ENCODE data around the gene SLC5A8. TPM values are rescaled to one million over a fixed set of nuclear protein-coding genes. Genes with fewer than 3 reads are reported as not detected.

Gene SLC5A8
- total RNA-seq, 3 donors from 2014 or later = 0.29 to 0.33 TPM; not detected in 1

- no peaks in the 10 kb centered on the region for H3K9me3 ChIP-seq
- H3K4me1 ChIP-seq = no peaks in the 10 kb centered on the region
- intact Hi-C loops (cut with DNase I; ENCODE audit: low total_unique reads) = no loop called here
- TF ChIP-seq POLR2AphosphoS5 (IDR thresholded peaks at IDR 0.05) (no peak), POLR2A (IDR thresholded peaks at IDR 0.05) (no peak), CTCF (IDR thresholded peaks at IDR 0.05) (no peak)
- H3K27ac ChIP-seq = no peak overlapping the region
- no peak overlapping the region for H3K4me3 ChIP-seq
- no peaks in the 10 kb centered on the region for H3K36me3 ChIP-seq
- no peak for DNase-seq (ENCODE audit: low spot score in 2 of 2)
- no peaks in the 10 kb centered on the region for H3K27me3 ChIP-seq
Measured at GRCh38 chr12:101110866-101111265, 99.2 kb downstream of the SLC5A8 start.

- Histone ChIP-seq H3K9me3 (no peaks in the 10 kb centered on the region), H3K36me3 (no peaks in the 10 kb centered on the region), H3K27me3 (no peaks in the 10 kb centered on the region), H3K27ac (no peak overlapping the region), H3K4me3 (no peak overlapping the region), H3K4me1 (no peaks in the 10 kb centered on the region)
- intact Hi-C loops (cut with DNase I; ENCODE audit: low total_unique reads) = no loop called here
- TF ChIP-seq POLR2AphosphoS5 (IDR thresholded peaks at IDR 0.05) = no peak
- TF ChIP-seq POLR2A (IDR thresholded peaks at IDR 0.05) = no peak
- TF ChIP-seq CTCF (IDR thresholded peaks at IDR 0.05) = no peak
- DNase-seq (ENCODE audit: low spot score in 2 of 2) = no peak
Measured at GRCh38 chr12:101108130-101108529, 101.9 kb downstream of the SLC5A8 start.

- no peaks in the 10 kb centered on the region for H3K27me3 ChIP-seq
- intact Hi-C loops (cut with DNase I; ENCODE audit: low total_unique reads) = no loop called here
- no peaks in the 10 kb centered on the region for H3K4me1 ChIP-seq
- H3K27ac ChIP-seq = no peak overlapping the region
- TF ChIP-seq POLR2AphosphoS5 (IDR thresholded peaks at IDR 0.05) = no peak
- no peak for TF ChIP-seq CTCF (IDR thresholded peaks at IDR 0.05)
- no peak for TF ChIP-seq POLR2A (IDR thresholded peaks at IDR 0.05)
- H3K9me3 ChIP-seq = no peaks in the 10 kb centered on the region
- no peaks in the 10 kb centered on the region for H3K36me3 ChIP-seq
- no peak for DNase-seq (ENCODE audit: low spot score in 2 of 2)
- no peak overlapping the region for H3K4me3 ChIP-seq
Measured at GRCh38 chr12:101107032-101107763, 102.8 kb downstream of the SLC5A8 start.

Other genes starting within 250 kb of the SLC5A8 start
- 10 to 100 TPM; 12.5 to 24.4 (median 17.0) TPM for gene UTP20, start 69.9 kb upstream of the SLC5A8 start, total RNA-seq
- gene ARL1, start 197.5 kb upstream of the SLC5A8 start, total RNA-seq = 100 to 1,000 TPM in 1 of 3 donors, 10 to 100 TPM in 2; 65.1 to 102 (median 89.1) TPM